ENCODE data around the gene LRRC1. TPM values are rescaled to one million over a fixed set of nuclear protein-coding genes. Genes with fewer than 3 reads are reported as not detected.

Gene LRRC1
- total and polyA plus RNA-seq, 2 of the 13 experiments (the other 11 are each of a cell fraction or from before 2014, with no cell fraction given) = 15.6 to 27.7 TPM

GRCh38 chr6:53793318-53794136, 1.3 kb upstream of the LRRC1 start:
- H3K9ac ChIP-seq (ENCODE audit: insufficient read depth, low read depth, low read length) = peak overlapping the region; percentile 83
- no TSS peak for BruUV-seq (replicated peaks)
- peak; percentile 91 for FAIRE-seq
- ATAC-seq = peak; percentile 39
- ChIA-PET POLR2A (interaction anchor here (0.6 to 4.4 kb wide), 28 partner anchors 8 to 798 kb away, joined by 3 to 44 read pairs (median 5); partner anchors contain the start of genes GCLC and GSTA4), CTCF (ENCODE audit: low intra/inter-chr PET ratio, low total read pairs) (interaction anchor here (1.2 kb wide), 1 partner anchor 65 kb away, joined by 3 read pairs; no protein-coding TSS in a partner anchor)
- no peaks in the 10 kb centered on the region for H3K36me3 ChIP-seq (replicated peaks in 1 of 2; ENCODE audit: control insufficient read depth in 1 of 2, insufficient read depth in 2 of 2, low read length in 2 of 2)
- in situ Hi-C loops (cut with HindIII; ENCODE audit: extremely low pct_ligation_motif_present, low pct_unique_long_range_greater_than_20kb) = loop anchor here (5.0 kb wide), 2 partner anchors 164 to 246 kb away; partner anchors contain the start of gene GCLC
- WGBS (ENCODE audit: low lambda C conversion rate) = 2% methylated on average over 25 of the region's 25 CpGs
- peak overlapping the region; percentile 92 to 98 (median 96) for H3K4me3 ChIP-seq (replicated peaks in 1 of 3; ENCODE audit: insufficient read depth in 1 of 3, low read depth in 2 of 3, low read length in 3 of 3)
- peak overlapping the region; percentile 81 for H3K27ac ChIP-seq (ENCODE audit: extremely low read length, insufficient read depth, low read length)
- DNase-seq (ENCODE audit: low spot score) = peak; percentile 96
- intact Hi-C loops (cut with micrococcal nuclease; ENCODE audit: unreplicated experiment) = loop anchor here (1.0 to 10.0 kb wide), 6 partner anchors 61 to 249 kb away; partner anchors contain the start of gene GCLC
- peaks cover 47% of the 10 kb centered on the region for H3K4me1 ChIP-seq (ENCODE audit: insufficient read depth, low read length)
- H4K20me1 ChIP-seq (ENCODE audit: insufficient read depth, low read length) = no peaks in the 10 kb centered on the region
- no peaks in the 10 kb centered on the region for H3K9me3 ChIP-seq (ENCODE audit: low read length)
- peak overlapping the region; percentile 84 for H2AFZ ChIP-seq (ENCODE audit: low read length)
- no peaks in the 10 kb centered on the region; a peak in 1 of 5 replicates for H3K27me3 ChIP-seq (ENCODE audit: control insufficient read depth in 1 of 2, insufficient read depth in 2 of 2, low read length in 2 of 2)
- H3K4me2 ChIP-seq (ENCODE audit: low read depth, low read length) = peak overlapping the region; percentile 91
- peaks cover 34% of the 10 kb centered on the region for H3K79me2 ChIP-seq (ENCODE audit: insufficient read depth, low read length)
- TF ChIP-seq MNT (IDR thresholded peaks at IDR 0.05) (no peak), CEBPG (CRISPR knock-in tag; IDR thresholded peaks at IDR 0.05) (peak; percentile 48), BRCA1 (CRISPR knock-in tag; IDR thresholded peaks at IDR 0.05) (no peak), MXD1 (CRISPR knock-in tag; IDR thresholded peaks at IDR 0.05) (no peak), HIC2 (CRISPR knock-in tag; IDR thresholded peaks at IDR 0.05; ENCODE audit: low read depth) (peak; percentile 46; the same call in 1 of the 2 replicates), SP140L (CRISPR knock-in tag; IDR thresholded peaks at IDR 0.05; ENCODE audit: borderline replicate concordance) (peak; percentile 50; the same call in 1 of the 2 replicates), PPARG (CRISPR knock-in tag; conservative IDR thresholded peaks at IDR 0.05) (no peak), RERE (CRISPR knock-in tag; IDR thresholded peaks at IDR 0.05; ENCODE audit: low read depth) (0 out of 2 replicates have a peak, but pooled peaks have one; percentile 37), ZNF17 (CRISPR knock-in tag; IDR thresholded peaks at IDR 0.05) (0 out of 2 replicates have a peak, but pooled peaks have one; percentile 64), KAT7 (CRISPR knock-in tag; IDR thresholded peaks at IDR 0.05; ENCODE audit: borderline replicate concordance) (peak; percentile 85; the same call in 1 of the 2 replicates)
- TF ChIP-seq, protein P1, sequence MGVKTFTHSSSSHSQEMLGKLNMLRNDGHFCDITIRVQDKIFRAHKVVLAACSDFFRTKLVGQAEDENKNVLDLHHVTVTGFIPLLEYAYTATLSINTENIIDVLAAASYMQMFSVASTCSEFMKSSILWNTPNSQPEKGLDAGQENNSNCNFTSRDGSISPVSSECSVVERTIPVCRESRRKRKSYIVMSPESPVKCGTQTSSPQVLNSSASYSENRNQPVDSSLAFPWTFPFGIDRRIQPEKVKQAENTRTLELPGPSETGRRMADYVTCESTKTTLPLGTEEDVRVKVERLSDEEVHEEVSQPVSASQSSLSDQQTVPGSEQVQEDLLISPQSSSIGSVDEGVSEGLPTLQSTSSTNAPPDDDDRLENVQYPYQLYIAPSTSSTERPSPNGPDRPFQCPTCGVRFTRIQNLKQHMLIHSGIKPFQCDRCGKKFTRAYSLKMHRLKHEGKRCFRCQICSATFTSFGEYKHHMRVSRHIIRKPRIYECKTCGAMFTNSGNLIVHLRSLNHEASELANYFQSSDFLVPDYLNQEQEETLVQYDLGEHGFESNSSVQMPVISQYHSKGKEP (CRISPR knock-in tag; IDR thresholded peaks at IDR 0.05) = 0 out of 2 replicates have a peak, but pooled peaks have one; percentile 20

All from HepG2 (cell line).